IMR-90 (cell line): ENCODE data around the gene MYH16. TPM values are rescaled to one million over a fixed set of nuclear protein-coding genes. Genes with fewer than 3 reads are reported as not detected.
"Not testable (repeated sequence)": the region's sequence is repeated elsewhere in the genome, so short reads cannot be mapped to it uniquely, and the experiment has no call there.

Experiments
- ATAC-seq: fragments of 200-7000 bp; cut with Tn5 transposase; 2 replicates; pipeline ENCODE4 v1.9.1; 2020; ENCODE audit warnings: low read depth, mild to moderate bottlenecking, moderate library complexity
- BruUV-seq: library from RNA; stranded (reverse); fragments of 400-500 nt; replicated peaks from 2 replicates; lab custom pipeline; 2021; lab: Mats Ljungman, UMichigan
- CTCF ChIA-PET: fragments of 300-600 bp; formaldehyde crosslinking; extraction: SDS; loops from one replicate; lab custom pipeline; 2021; ENCODE audit warnings: antibody characterized with exemption; lab: Yijun Ruan, JAX
- POLR2A ChIA-PET: fragments of 300-600 bp; sonication (Branson Sonifier 250); formaldehyde crosslinking; loops from one replicate; lab custom pipeline; 2022; ENCODE audit warnings: antibody characterized with exemption; ENCODE audit not compliant: unreplicated experiment; lab: Charles Lee
- DNase-seq: peaks from one replicate; pipeline ENCODE4 v3.0.0; 2013
- H2AFZ ChIP-seq: replicated peaks from 2 replicates; pipeline ENCODE3; 2013; ENCODE audit warnings: low read length, mild to moderate bottlenecking; ENCODE audit not compliant: poor library complexity
- H2AK5ac ChIP-seq: 2 replicates; pipeline ENCODE4 v1.6.1; 2013; ENCODE audit warnings: low read depth, low read length, inconsistent platforms
- H2AK9ac ChIP-seq: replicated peaks from 2 replicates; pipeline ENCODE3; 2013; ENCODE audit warnings: mild to moderate bottlenecking, low read depth, low read length, moderate library complexity; ENCODE audit not compliant: poor library complexity
- H2BK120ac ChIP-seq: 2 replicates; pipeline ENCODE4 v1.6.1; 2013; ENCODE audit warnings: low read depth, low read length, inconsistent platforms
- H2BK15ac ChIP-seq: 3 replicates; pipeline ENCODE4 v1.6.1; 2013; ENCODE audit warnings: low read depth, low read length, inconsistent platforms
- H2BK20ac ChIP-seq: 2 replicates; pipeline ENCODE4 v1.6.1; 2013; ENCODE audit warnings: low read depth, mild to moderate bottlenecking, inconsistent platforms, low read length, moderate library complexity
- H2BK5ac ChIP-seq: 2 replicates; pipeline ENCODE4 v1.6.1; 2013; ENCODE audit warnings: mild to moderate bottlenecking, low read depth, low read length, inconsistent platforms; ENCODE audit not compliant: poor library complexity, severe bottlenecking
- H3K14ac ChIP-seq: replicated peaks from 2 replicates; pipeline ENCODE4 v1.6.1; 2013; ENCODE audit warnings: low read depth, low read length, inconsistent platforms
- H3K18ac ChIP-seq: 2 replicates; pipeline ENCODE4 v1.6.1; 2013; ENCODE audit warnings: low read depth, low read length, control low read depth
- H3K23ac ChIP-seq: 2 replicates; pipeline ENCODE4 v1.6.1; 2013; ENCODE audit warnings: low read depth, low read length, inconsistent platforms
- H3K27ac ChIP-seq: 2 replicates; pipeline ENCODE4 v1.5.1; 2013; ENCODE audit warnings: mild to moderate bottlenecking, control low read depth, low read length; ENCODE audit not compliant: insufficient read depth
- H3K27me3 ChIP-seq: 2 replicates; pipeline ENCODE4 v1.6.1; 2013; ENCODE audit warnings: low read length; ENCODE audit not compliant: control insufficient read depth, insufficient read depth
- H3K36me3 ChIP-seq: 2 replicates; pipeline ENCODE4 v1.6.1; 2013; ENCODE audit warnings: low read length, mixed read lengths; ENCODE audit not compliant: control insufficient read depth, insufficient read depth
- H3K4ac ChIP-seq: 2 replicates; pipeline ENCODE4 v1.6.1; 2013; ENCODE audit warnings: low read depth, low read length, inconsistent platforms
- H3K4me1 ChIP-seq: 2 replicates; pipeline ENCODE4 v1.6.1; 2013; ENCODE audit warnings: low read length, mixed read lengths; ENCODE audit not compliant: control insufficient read depth, insufficient read depth
- H3K4me2 ChIP-seq: 2 replicates; pipeline ENCODE4 v1.6.1; 2013; ENCODE audit warnings: low read depth, mild to moderate bottlenecking, control low read depth, low read length, moderate library complexity
- H3K4me3 ChIP-seq: 2 replicates; pipeline ENCODE4 v1.5.1; 2013; ENCODE audit warnings: low read depth, mild to moderate bottlenecking, control low read depth, low read length, moderate library complexity; ENCODE audit not compliant: insufficient read depth
- H3K56ac ChIP-seq: 2 replicates; pipeline ENCODE4 v1.6.1; 2013; ENCODE audit warnings: low read length, inconsistent platforms; ENCODE audit not compliant: insufficient read depth; ENCODE audit errors: extremely low read depth
- H3K79me1 ChIP-seq, 2 experiments: 2 replicates each; pipeline ENCODE4 v1.6.1; 2013; ENCODE audit warnings: low read length in 2 of 2, inconsistent platforms in 1 of 2, low read depth in 1 of 2
- H3K9ac ChIP-seq: 2 replicates; pipeline ENCODE4 v1.6.1; 2013; ENCODE audit warnings: low read depth, low read length, control low read depth
- H3K9me1 ChIP-seq: 2 replicates; pipeline ENCODE4 v1.6.1; 2013; ENCODE audit warnings: low read length, inconsistent platforms; ENCODE audit not compliant: insufficient read depth
- H3K9me3 ChIP-seq: 2 replicates; pipeline ENCODE4 v1.6.1; 2013; ENCODE audit warnings: low read length; ENCODE audit not compliant: control insufficient read depth, insufficient read depth
- H4K20me1 ChIP-seq: 2 replicates; pipeline ENCODE4 v1.6.1; 2013; ENCODE audit warnings: low read length, inconsistent platforms; ENCODE audit not compliant: insufficient read depth
- H4K5ac ChIP-seq: 2 replicates; pipeline ENCODE4 v1.6.1; 2013; ENCODE audit warnings: mild to moderate bottlenecking, low read depth, low read length, control low read depth
- H4K8ac ChIP-seq, 2 experiments: 2 replicates each; pipeline ENCODE4 v1.6.1; 2013; ENCODE audit warnings: low read depth in 2 of 2, low read length in 2 of 2, control low read depth in 1 of 2, inconsistent platforms in 1 of 2
- H4K91ac ChIP-seq: 2 replicates; pipeline ENCODE4 v1.6.1; 2013; ENCODE audit warnings: low read depth, low read length, inconsistent platforms; ENCODE audit not compliant: insufficient read depth
- CEBPB ChIP-seq: IDR thresholded peaks from 2 replicates; pipeline ENCODE4 v1.6.1; 2012; ENCODE audit warnings: low read depth, low read length, improper control_type of control experiment
- WGBS, 2 experiments: methylation state at CpG; one replicate each; pipeline versions ENCODE4 v1.1.5 to v1.1.7; 2013; ENCODE audit warnings: missing lambda C conversion rate in 2 of 2; ENCODE audit not compliant: insufficient read length in 1 of 2; ENCODE audit errors: extremely low coverage in 2 of 2; 5-methylcytosine and 5-hydroxymethylcytosine counted together
- dilution Hi-C: fragments of 300-500 bp; cut with HindIII; formaldehyde crosslinking; loops from one replicate; pipeline ENCODE4 v1.14.3; 2018; ENCODE audit warnings: low sequenced_read_pairs; ENCODE audit not compliant: unreplicated experiment
- in situ Hi-C: fragments of 300-500 bp; cut with MboI; formaldehyde crosslinking; loops from 3 replicates; pipeline ENCODE4 v1.14.3; 2019; ENCODE audit warnings: low sequenced_read_pairs, inconsistent platforms, mixed read lengths
- intact Hi-C: fragments of 100-400 bp; cut with micrococcal nuclease; formaldehyde crosslinking; loops from 2 replicates; pipeline ENCODE4 v1.10.0; 2022
- polyA plus RNA-seq, 3 experiments: library from polyadenylated mRNA; depleted of rRNA; stranded (reverse); fragments of >200 nt; gene quantifications; 2 replicates each; pipeline ENCODE4 v1.2.3, GENCODE V29; 2012; ENCODE audit warnings: low replicate concordance in 1 of 3
- total RNA-seq: library from RNA; depleted of rRNA; stranded (reverse); fragments of >200 nt; gene quantifications from 2 replicates; pipeline ENCODE4 v1.2.3, GENCODE V29; 2012

MYH16 gene
- total and polyA plus RNA-seq, 2 of the 4 experiments (the other 2 are of a cell fraction): 0.09 to 0.18 TPM

DNA sequence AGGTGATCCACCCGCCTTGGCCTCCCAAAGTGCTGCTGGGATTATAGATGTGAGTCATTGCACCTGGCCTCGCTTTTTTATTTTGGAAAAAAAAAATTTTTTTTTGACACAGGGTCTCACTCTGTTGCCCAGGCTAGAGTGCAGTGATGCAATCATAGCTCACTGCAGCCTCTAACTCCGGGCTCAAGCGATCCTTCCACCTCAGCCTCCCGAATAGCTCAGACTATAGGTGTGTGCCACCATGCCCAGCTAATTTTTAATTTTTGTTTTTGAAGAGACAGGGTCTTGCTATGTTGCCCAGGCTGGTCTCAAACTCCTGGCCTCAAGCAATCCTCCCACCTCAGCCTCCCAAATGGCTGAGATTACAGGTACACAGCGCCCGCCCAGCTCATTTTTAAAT, 2.3 kb downstream of the MYH16 start:
- H3K56ac ChIP-seq, H3K9ac ChIP-seq, H4K5ac ChIP-seq, H3K23ac ChIP-seq, H2BK120ac ChIP-seq, H2AK9ac ChIP-seq, H4K20me1 ChIP-seq, H3K4me1 ChIP-seq, H3K27me3 ChIP-seq, H3K79me1 ChIP-seq, in situ Hi-C loops, H3K27ac ChIP-seq, intact Hi-C loops, CTCF ChIA-PET, H3K36me3 ChIP-seq, H4K8ac ChIP-seq, H2AK5ac ChIP-seq, H3K4me2 ChIP-seq, H2BK5ac ChIP-seq, H3K4ac ChIP-seq, BruUV-seq, H4K91ac ChIP-seq, dilution Hi-C loops, H3K18ac ChIP-seq, DNase-seq, H2BK15ac ChIP-seq, POLR2A ChIA-PET, H3K14ac ChIP-seq, H3K4me3 ChIP-seq, ATAC-seq, H2BK20ac ChIP-seq, H3K9me3 ChIP-seq, H2AFZ ChIP-seq: not testable (repeated sequence)
- TF ChIP-seq CEBPB: 0 out of 2 replicates have a peak, but pooled peaks have one; percentile 7
- 100% methylated on average over 1 of the region's 7 CpGs; no CpG with 5 or more reads in 1 of the 2 experiments for WGBS, 2 experiments
- peaks cover 12% of the 10 kb centered on the region for H3K9me1 ChIP-seq
